Progenitor cell of endocrine pancreas (in vitro differentiated cells): Measurements from ENCODE around the gene VRK3. TPM values are rescaled to one million over a fixed set of nuclear protein-coding genes. Genes with fewer than 3 reads are reported as not detected.
"Not testable (repeated sequence)": the region's sequence is repeated elsewhere in the genome, so short reads cannot be mapped to it uniquely, and the experiment has no call there.

Experiments used
- DNase-seq: peaks from one replicate; pipeline ENCODE4 v3.0.0; 2021; ENCODE audit warnings: low spot score; ENCODE audit not compliant: unreplicated experiment
- H3K27ac Mint-ChIP-seq: 2 replicates; pipeline ENCODE4 v1.8.0; 2021; ENCODE audit warnings: mild to moderate bottlenecking, moderate library complexity, mixed read lengths
- H3K27me3 Mint-ChIP-seq: 2 replicates; pipeline ENCODE4 v1.8.0; 2021; ENCODE audit warnings: mixed read lengths
- H3K36me3 Mint-ChIP-seq: 2 replicates; pipeline ENCODE4 v1.8.0; 2022; ENCODE audit warnings: mixed read lengths; ENCODE audit not compliant: insufficient read depth
- H3K4me1 Mint-ChIP-seq: 2 replicates; pipeline ENCODE4 v1.8.0; 2021; ENCODE audit warnings: low read depth, mixed read lengths
- H3K4me3 Mint-ChIP-seq: 2 replicates; pipeline ENCODE4 v1.8.0; 2021; ENCODE audit warnings: low read depth, mild to moderate bottlenecking, moderate library complexity, mixed read lengths
- H3K9me3 Mint-ChIP-seq: 2 replicates; pipeline ENCODE4 v1.8.0; 2021; ENCODE audit warnings: low read depth, mixed read lengths
- CTCF ChIP-seq: fragments of 200-600 bp; sonication (generic); IDR thresholded peaks from one replicate; pipeline ENCODE4 v1.5.0; 2021; ENCODE audit warnings: antibody characterized with exemption, mild to moderate bottlenecking; ENCODE audit not compliant: unreplicated experiment
- total RNA-seq: library from RNA; stranded (reverse); gene quantifications from 2 replicates; pipeline ENCODE4 v1.2.1, GENCODE V29; 2021

The VRK3 gene
- total RNA-seq, 1 donor from 2014 or later, result 53.4 TPM

- H3K4me1 Mint-ChIP-seq, result no peaks in the 10 kb centered on the region
- H3K27me3 Mint-ChIP-seq, result peaks cover 5% of the 10 kb centered on the region
- H3K27ac Mint-ChIP-seq, result no peak overlapping the region
- no peak overlapping the region for H3K4me3 Mint-ChIP-seq
- no peaks in the 10 kb centered on the region for H3K9me3 Mint-ChIP-seq
- peaks cover 5% of the 10 kb centered on the region for H3K36me3 Mint-ChIP-seq
- DNase-seq, result no peak
- TF ChIP-seq CTCF, result no peak
These were observed 48.7 kb downstream of the VRK3 start for GRCh38 chr19:49976496-49976895.

- H3K36me3 Mint-ChIP-seq, result peaks cover 5% of the 10 kb centered on the region
- no peak for TF ChIP-seq CTCF
- DNase-seq, result no peak
- H3K4me3 Mint-ChIP-seq, result no peak overlapping the region
- no peaks in the 10 kb centered on the region for H3K9me3 Mint-ChIP-seq
- no peaks in the 10 kb centered on the region for H3K4me1 Mint-ChIP-seq
- no peak overlapping the region for H3K27ac Mint-ChIP-seq
- H3K27me3 Mint-ChIP-seq, result peaks cover 5% of the 10 kb centered on the region
These were observed 50.1 kb downstream of the VRK3 start for GRCh38 chr19:49975051-49975450.

- Mint-ChIP-seq H3K36me3 (peaks cover 5% of the 10 kb centered on the region), H3K4me3 (no peak overlapping the region), H3K4me1 (no peaks in the 10 kb centered on the region), H3K27me3 (peaks cover 9% of the 10 kb centered on the region), H3K9me3 (no peaks in the 10 kb centered on the region), H3K27ac (no peak overlapping the region)
- DNase-seq, result no peak
- no peak for TF ChIP-seq CTCF
These were observed 51.2 kb downstream of the VRK3 start for GRCh38 chr19:49973987-49974386.

- Mint-ChIP-seq H3K4me1 (no peaks in the 10 kb centered on the region), H3K27me3 (peaks cover 12% of the 10 kb centered on the region), H3K9me3 (no peaks in the 10 kb centered on the region), H3K36me3 (peaks cover 5% of the 10 kb centered on the region), H3K27ac (no peak overlapping the region), H3K4me3 (no peak overlapping the region)
- no peak for DNase-seq
- TF ChIP-seq CTCF, result no peak
These were observed 52.3 kb downstream of the VRK3 start for GRCh38 chr19:49972841-49973240.

- Mint-ChIP-seq H3K36me3 (peaks cover 5% of the 10 kb centered on the region), H3K4me1 (no peaks in the 10 kb centered on the region), H3K9me3 (no peaks in the 10 kb centered on the region), H3K4me3 (no peak overlapping the region), H3K27ac (no peak overlapping the region), H3K27me3 (peaks cover 14% of the 10 kb centered on the region)
- DNase-seq, result no peak
- TF ChIP-seq CTCF, result no peak
These were observed 53.2 kb downstream of the VRK3 start for GRCh38 chr19:49971991-49972411.

- not testable (repeated sequence) for H3K36me3 Mint-ChIP-seq, H3K27ac Mint-ChIP-seq, H3K9me3 Mint-ChIP-seq, H3K4me1 Mint-ChIP-seq, DNase-seq, H3K4me3 Mint-ChIP-seq
- H3K27me3 Mint-ChIP-seq, result peaks cover 16% of the 10 kb centered on the region
These were observed 55.8 kb downstream of the VRK3 start for GRCh38 chr19:49969355-49969754.
